Suppressor macrophage treated with lipopolysaccharide for 1 hour (primary cell): Measurements from ENCODE around the gene ABCC12.
A peak's percentile ranks its signal among the peaks of the same experiment; 100 is the strongest.

ENCODE experiments used
- DNase-seq, 3 donors: peaks; one replicate each; pipeline ENCODE4 v3.0.0-alpha.2; 2020 to 2022

Gene ABCC12

DNA sequence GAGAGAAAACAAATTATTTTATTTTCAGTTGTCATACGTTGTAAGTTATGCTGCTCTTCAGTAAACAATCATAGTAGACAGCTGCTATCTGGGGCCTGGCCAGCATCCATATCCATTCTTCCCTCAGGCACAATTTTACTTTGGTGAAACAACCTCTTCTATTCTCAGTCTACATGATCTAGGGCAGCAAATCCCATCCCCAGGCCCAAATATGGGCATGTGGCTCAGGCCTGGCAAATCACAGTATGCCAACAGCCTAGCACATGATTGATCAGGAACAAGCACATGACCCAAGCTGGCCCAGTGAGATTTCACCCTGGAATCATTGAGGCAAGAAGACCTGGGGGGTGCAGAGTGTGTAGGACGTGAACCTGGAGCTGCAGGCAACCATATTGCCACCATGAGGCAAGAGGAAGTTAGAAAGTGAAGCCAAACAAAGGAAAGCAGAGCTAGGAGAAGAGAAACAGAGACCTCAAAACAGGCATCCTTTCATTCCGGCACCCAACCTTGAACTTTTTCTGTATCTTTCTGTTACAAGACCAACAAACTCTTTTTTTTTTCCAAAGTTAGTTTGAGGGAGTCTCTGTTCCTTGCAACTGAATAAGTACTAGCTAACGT lies 10.3 kb upstream of the ABCC12 start:
- DNase-seq: no peak

DNA sequence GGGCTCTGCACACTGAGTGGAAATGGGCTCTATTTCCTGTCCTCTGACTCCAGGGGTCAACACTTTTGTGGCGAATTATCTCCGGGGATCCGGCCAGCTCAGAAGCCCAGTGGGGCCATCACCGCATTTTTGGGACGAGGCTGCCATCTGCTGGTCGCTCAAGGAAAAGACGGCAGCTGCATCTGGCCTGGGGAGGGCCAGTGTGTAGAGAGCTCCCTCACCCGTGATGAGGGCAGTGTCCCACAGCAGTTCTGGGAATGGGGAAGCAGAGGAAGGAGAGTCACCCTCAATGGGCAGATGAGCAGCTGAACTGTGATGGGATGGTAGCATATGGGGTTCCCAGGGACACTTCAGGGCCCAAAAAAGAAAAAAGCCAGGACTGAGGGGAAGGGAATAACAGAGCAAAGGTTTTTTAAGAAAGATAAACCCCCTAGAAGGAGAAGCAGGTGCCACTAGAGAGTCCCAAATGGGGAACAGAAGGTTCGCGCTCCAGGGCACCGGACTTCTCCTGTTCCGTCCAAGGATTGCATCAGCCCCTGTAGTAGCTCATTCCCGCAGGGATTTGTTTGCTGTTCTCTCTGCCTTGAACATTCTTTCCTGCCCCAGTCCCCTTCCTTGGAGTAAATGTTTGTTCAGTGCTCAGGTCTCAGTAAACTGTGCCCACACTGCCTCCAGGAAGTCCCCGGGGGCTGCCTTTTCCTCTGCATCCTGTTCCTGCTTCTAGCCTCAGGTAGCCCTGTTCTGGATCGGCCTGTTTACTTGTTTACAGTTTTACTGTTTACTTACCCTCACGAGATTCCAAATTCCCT lies 9.3 kb upstream of the ABCC12 start:
- DNase-seq: peak; percentile 89 to 90 (median 89)

DNA sequence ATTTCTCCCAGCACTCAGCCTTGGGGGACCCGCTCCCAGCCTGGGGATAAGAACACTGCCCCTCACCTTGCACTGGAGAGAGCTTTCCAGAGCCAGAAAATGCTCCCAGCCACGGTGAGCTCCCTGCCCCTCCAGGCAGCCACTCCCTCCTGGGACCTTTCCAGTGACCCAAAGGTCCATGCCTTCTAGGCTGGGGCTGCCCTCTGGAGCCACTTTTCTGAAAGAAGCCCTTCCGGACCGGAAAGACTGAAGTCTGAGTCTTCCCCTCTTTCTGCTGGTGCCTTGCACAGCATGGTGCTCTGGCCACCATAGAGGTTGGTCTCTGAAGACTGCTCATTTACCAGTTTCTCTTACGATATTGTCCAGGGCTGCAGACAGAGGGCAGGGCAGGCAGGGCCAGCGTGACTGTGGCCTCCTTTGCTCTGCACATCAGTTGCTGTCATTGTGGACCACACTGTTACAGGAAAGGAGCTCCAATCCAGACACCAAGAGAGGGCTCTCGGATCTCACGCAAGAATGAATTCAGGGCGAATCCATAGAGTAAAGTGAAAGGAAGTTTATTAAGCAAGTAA lies 7.1 kb upstream of the ABCC12 start:
- DNase-seq: no peak

DNA sequence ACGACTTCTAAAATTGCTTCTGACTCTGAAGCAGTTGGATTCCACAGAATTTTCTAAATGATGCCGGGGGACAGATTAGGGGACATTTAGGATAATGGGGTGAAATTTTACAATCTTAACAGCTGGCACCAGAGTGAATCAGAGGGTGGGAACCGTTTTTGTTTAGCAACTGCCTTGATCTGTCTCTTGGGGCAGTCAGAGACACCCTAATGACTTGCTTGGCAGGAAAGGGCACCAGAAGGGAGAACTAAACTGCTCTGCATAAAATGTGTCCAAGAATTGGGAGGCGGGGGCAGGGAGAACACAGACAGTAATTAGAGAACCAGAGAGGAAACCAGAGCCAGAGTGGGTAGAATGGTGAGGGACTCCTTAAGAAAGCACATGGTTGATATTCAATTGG lies 6.1 kb upstream of the ABCC12 start:
- DNase-seq: no peak

DNA sequence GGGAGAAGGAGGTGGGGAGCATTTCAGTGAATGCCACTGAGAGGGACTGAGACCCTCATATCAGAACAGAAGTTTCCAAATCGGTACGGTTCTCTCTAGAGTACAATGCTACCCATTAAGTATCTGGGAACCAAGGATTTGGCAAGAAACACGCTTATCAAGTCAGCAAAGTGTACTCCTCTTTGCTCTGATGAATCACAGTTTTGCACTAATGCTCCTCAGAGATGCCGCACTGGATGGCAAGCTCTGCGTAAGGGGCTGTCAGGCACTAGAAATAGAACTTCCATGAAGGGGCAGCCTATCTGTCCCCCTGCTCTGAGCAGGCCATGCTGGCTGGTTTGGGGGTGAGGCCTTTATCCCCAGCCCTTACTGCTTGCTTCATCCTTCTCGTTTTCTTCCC lies 4.8 kb upstream of the ABCC12 start:
- DNase-seq: no peak

DNA sequence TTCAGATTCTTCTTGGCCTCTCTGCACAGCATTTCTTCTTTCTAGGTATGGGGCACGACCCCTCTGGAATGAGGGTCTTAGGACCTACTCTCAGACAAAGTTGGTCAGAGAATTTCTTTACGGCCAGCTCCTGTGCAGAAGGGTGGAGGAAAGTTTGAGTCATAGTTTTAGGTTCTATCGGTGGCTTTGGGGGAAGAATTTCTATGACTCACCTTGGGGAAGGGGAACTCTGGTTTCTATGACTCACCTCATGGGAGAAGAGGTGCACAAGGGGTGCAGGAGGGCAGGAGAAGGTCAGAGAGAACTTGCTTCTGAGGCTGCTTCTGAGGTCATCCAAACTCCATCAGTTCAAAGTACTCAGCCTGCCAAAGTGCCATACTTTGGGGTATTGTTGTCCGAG lies 2.5 kb upstream of the ABCC12 start:
- peak; percentile 41 to 62 (median 45) for DNase-seq

DNA sequence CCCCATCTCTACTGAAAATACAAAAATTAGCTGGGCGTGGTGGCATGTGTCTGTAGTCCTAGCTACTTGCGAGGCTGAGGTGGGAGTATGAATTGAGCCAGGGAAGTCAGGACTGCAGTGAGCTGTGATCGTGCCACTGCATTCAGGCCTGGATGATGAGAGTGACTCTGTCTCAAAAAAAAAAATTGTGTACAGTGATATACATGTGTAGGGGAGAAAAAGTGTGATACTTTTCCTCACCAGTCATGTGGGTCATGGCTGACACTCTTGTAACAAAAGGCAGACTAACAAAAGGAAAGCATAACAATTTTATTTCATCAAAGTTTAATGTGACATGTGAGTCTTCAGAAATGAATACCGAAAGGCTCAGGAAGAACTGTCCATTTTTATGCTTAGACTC lies 2.0 kb upstream of the ABCC12 start:
- no peak for DNase-seq

DNA sequence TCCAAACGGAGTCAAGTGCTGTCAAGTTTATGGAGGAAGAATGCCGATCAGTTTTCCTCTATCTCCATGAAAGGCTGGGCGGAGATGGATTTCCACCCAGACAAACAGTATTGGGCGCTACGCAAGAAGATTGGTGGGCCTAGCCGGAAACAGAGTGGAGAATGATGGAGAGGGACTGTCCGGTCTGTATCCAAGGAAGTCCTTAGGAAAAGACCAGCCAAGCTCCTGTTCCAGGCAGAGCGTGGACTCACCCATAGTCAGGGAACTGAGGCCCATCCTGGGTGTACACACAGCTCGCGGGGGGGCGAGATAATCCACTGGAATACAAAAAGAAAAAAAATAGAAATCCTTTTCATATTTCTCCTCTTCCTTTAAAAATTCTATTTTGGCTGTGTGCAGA lies 1.5 kb upstream of the ABCC12 start:
- DNase-seq: no peak

DNA sequence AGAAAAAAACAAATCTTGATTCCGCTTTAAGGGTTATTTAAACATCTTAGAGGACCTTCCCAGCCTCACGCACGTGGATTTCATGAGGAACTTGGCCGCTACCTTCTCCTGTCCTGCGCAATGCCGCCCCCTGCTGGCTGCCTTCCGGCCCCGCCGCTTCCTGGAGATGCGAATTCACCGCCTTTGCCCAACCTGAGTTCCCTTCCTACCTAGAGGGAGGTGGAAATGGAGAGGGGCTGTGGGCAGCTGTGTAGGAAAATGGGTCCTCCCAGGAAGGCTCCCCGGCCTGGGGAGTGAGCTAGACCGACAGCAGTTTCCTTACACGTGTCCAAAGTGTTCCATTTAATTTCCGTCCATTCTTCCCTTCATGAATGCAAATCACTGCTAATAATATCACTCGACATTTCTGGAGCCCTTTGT lies 1.0 kb upstream of the ABCC12 start:
- peak; percentile 80 to 93 (median 86) for DNase-seq

DNA sequence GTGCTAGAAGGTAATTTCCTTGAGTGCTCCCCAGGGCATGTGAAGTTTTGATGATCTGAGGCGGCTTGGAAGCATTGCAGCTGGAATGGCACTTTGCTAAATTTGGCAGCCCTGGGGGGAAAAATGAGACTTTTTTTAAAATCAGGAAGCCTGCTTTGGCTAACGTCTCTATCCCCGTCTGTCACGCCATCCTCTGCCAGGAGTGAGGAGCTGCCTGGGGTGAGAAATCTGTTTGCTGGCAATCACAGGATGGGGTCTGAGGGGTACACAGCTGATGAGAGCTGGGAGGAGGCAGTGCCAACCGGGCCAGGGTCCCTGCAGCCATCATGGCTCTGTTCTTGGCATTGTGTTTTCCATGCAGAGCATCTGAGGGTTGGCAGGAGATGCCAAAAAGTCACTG lies 2.0 kb downstream of the ABCC12 start:
- no peak for DNase-seq

DNA sequence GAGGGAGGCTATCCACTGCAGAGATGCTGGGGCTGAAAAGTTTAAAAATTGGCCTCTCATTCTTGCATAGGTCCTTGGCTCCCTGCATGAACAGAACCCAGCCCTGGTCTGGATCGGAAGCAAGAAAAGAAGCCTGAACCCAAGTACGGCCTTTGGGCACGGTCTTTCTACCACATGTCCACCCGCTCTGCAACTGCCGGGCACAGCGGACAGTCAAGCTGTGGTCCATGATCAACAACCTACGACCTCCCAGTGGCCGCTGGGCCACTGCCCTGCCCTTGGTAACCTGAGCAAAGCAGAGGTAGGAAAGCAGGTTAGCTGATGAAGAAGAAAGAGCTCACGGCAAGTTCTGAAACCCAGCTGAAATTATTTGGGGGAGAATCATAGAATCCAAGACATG lies 3.6 kb downstream of the ABCC12 start:
- no peak for DNase-seq

DNA sequence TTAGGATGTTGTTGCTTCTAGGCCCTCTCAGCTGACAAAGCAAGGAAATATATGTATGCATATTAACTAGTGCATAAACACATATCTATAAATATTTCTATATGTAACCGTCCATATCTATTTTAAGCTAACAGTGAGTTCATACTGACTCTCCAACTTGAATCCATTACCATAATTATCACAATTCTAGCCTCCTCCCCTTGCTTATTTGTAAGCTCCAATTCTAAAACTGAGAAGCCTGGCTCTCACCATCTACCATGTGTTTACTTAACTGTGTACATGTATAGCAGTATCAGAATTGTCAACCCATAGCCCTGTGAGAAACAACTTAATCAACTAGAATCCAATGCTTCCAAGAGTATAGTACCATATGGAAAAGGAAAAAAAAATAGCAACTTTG lies 5.1 kb downstream of the ABCC12 start:
- DNase-seq: no peak

DNA sequence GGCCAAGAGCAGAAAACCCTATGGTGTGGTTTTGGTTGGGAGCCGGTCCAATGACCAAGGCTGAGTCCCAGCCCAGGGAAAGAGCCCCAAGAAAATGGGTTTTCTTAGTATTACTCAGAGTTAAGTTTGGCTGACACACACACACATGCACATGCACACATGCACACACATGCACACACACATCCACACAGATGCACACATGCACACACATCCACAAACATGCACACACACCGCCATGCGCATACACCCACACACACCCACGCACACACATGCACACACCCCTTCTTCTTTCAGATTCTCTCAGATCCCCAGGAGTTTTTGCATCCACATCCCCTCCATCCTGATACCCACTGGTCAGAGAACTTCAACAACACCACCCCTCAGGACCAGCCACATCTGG lies 9.1 kb downstream of the ABCC12 start:
- peak in 1 of 3 donors; percentile 4 for DNase-seq

DNA sequence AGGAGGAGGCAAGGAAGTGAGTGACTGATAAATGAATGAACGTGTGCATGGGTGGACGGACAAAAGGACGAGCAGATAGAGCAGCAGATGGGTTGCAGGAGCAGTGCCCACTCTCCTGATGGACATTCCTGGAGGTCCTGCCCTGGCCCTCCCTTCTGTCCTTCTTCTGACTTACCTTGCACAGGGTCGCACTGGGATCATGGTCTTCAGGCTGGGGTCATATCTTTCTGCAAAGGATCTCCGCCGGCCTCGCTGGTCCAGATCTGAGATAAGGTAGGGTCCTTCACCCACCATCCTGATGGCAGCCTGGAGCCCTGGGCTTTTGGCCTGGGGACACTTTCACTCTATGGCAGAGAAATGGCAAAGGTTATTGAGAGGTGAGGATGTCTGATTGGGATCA lies 9.7 kb downstream of the ABCC12 start:
- no peak for DNase-seq

DNA sequence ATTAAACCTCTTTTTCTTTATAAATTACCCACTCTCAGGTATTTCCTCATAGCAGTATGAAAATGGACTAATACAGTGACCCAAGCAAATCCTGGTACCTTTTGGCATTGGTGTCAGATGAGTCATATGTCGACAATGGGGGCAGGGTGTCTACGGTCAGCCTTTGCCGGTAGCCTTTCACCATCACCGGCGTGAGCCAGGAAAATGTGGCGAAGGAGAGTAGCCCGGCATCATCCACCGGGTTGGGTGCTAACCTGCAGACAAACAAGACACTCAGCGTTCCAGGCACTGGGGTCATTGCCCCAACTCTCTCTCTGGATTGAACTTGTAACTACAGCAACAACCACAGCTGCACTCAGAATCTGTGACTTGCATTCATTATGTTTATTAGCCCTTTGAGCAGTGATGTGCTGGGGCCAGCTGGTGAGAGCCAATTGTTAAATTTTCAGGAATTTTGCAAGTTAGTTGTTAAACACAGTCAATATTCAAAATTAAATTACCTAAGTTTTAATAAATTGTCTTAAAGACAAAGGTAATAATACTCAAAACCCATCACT lies 11.9 kb downstream of the ABCC12 start:
- DNase-seq: no peak

DNA sequence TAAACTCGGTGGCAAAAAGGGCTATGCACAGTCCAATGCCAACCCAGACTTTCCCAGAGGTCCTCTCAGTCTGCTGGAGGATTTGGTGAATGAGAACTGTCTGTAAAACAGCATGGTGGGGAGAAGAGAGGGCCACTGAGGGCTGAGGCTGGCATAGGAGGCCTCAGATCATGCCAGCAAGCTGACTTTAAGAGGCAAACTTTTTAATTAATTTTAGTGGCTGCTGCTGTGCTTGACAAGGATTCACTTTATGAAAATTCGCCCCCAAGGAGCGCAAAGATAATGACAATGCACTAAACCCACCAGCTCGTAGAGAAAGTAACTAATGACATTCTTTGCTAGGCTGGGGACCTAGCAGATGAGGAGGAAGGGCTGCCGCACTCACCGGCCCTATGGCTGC lies 15.0 kb downstream of the ABCC12 start:
- no peak for DNase-seq

DNA sequence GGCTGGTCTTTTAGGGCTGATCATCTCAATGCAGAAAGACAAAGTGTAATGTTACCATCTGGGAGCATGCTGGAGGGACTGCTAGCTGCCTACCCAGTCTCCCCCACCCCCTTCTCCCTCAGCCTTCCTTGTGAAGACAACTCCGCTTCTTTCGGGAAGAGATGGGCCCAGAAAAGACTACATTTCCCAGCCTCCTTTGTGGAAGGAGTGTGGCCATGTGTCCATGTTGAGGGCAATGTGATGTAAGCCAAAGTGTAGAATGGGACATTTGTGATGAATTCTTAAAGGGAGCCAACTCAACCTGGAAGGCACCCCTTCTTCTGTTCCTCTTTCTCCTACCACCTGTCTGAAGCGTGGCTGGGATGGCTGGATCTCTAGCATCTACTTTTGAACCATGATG lies 16.3 kb downstream of the ABCC12 start:
- no peak for DNase-seq

DNA sequence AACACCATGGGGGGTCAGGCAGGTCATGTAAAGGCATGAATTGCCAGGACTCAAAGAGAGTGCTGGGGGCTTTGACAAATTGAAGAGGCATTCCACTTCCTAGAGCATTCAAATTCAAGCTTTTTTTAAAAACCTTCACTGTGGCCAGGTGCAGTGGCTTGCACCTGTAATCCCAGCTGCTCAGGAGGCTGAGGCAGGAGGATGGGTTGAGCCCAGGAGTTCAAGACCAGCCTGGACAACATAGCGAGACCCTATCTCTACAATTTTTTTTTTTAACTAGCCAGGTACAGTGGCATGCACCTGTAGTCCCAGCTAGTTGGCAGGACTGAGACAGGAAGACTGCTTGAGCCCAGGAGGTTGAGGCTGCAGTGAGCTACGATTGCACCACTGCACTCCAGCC lies 17.2 kb downstream of the ABCC12 start:
- no peak for DNase-seq

DNA sequence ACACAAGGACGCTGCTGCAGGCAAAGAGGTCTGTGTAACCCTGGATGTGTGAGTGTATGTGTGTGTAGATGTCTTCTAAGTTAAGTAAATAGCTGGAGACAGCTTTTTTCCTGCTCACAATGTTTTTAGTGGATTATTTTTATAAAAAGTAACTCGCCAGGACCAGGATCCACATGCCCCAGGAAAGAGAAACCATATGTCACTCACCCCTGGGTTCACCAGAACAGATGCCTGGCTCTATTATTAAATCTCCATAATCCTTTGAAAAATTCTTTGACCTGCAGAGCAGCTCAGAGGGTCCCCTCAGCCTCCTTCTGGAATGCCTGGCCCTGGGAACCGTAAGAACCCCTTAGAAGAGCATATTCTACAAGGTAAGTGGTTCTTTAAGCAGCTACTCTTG lies 18.0 kb downstream of the ABCC12 start:
- no peak for DNase-seq

DNA sequence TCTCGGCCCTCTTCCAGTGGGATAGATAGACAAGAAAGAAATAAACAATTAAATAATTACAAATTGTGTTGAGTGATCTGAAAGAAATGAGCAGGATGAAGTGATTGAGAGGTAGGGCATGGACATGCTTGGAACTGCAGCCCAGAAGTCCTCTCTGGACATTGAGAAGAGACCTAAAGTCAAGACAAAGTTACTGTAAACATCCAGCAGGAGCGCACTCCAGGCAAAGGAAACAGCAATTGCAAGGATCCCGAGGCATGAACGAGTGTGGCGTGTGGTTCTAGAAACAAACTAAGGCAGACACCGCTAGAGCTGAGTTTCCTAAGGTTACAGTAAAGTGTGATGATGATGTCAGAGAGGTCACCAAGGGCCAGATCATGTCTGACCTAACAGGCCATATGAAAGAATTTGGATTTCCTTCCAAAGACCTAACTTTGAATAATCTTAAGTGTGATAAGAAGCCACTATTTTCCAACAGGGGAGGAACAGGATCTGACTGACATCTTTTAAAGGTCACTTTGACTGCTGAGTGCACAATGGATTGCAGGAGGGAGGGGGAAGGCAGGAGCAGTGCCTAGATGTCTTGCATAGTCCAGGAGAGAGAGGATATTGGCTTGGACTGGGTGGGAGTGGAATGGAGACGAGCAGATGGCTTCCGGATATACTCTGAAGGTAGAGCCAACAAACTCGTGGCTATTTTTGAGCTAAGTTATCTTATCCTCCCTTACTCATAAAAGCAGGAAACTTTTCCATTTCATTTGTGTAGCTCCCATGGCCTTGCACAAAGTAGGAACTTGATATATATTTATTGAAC lies 19.0 kb downstream of the ABCC12 start:
- DNase-seq: no peak

DNA sequence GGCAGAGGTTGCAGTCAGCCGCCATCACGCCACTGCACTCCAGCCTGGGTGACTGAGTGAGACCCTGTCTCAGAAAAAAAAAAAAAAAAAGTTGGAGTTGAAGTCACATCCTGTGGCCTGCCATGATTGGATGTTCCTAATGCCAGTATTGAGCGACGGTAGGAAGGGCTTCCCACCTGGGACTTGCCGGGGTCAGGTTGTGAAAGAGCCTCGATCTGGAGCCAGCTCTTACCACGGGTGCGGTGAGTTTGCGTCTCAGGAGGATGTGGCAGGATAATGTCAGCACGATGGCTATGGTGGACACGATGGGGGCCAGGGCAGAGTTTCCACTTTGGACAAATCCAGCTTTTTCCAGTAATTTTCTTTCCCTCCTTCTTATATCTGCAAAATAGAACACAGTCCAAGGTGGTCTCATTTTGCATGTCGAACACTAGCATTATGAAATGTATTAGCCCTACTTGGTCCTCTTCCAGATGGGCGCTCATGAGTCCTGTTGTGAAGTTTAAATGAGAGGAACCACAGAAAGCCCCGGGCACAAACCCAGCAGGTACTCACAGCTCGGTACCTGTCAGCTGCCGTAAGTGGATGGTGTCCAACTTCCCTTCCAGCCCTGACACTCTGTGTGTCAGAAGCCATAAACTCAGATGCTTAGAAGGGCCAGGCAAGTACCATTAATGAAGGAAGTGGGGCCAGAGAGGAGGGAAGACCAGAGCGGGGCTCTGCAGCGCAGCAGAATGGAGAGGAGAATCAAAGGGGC lies 22.2 kb downstream of the ABCC12 start:
- DNase-seq: no peak

DNA sequence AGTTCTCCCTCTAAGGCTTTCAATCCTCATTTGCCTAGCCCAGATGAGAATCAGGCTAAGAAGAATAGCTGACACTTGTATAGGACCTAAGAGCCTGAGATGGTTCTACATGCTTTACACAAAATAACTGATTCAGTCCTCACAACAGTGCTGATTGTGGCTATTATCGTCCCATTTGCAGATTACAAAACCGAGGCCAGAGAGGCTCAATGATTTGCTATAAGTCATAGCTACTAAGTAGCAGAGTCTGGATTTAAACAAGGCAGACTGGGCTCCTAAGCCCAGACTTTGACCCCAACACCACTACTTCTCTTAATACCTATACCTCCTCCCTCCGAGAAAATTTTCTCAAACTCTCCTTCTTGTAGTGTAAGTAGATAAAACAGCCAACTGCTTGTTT lies 23.1 kb downstream of the ABCC12 start:
- no peak for DNase-seq
